Skin of body (tissue), 2 donors: Measurements from ENCODE around the gene SPDYE4. TPM values are rescaled to one million over a fixed set of nuclear protein-coding genes. Genes with fewer than 3 reads are reported as not detected.
"Not testable (repeated sequence)": the region's sequence is repeated elsewhere in the genome, so short reads cannot be mapped to it uniquely, and the experiment has no call there.

Experiments
- DNase-seq: peaks from one replicate; lab custom pipeline; 2025; lab: John Stamatoyannopoulos, UW
- total RNA-seq: library from RNA; depleted of rRNA; stranded (reverse); fragments of >200 nt; gene quantifications from one replicate; pipeline ENCODE4 v1.2.3, GENCODE V29; 2014

The SPDYE4 gene
- total RNA-seq, result not detected

- DNase-seq, result no peak
Observed at GRCh38 chr17:8758137-8758596, at the start of gene SPDYE4. Gene SPDYE4, minus strand, starts transcription at chr17:8758546. Its CDS starts 164 bp downstream, at chr17:8758382.

- no peak for DNase-seq
Observed at GRCh38 chr17:8806926-8807550, 48.7 kb upstream of the SPDYE4 start.

GRCh38 chr17:8806253-8806925, 48.0 kb upstream of the SPDYE4 start:
- no peak for DNase-seq

- DNase-seq, result not testable (repeated sequence)
Observed at GRCh38 chr17:8805396-8805795, 47.0 kb upstream of the SPDYE4 start.

GRCh38 chr17:8803531-8804420, 45.4 kb upstream of the SPDYE4 start:
- no peak for DNase-seq

- DNase-seq, result no peak
Observed at GRCh38 chr17:8801135-8801840, 42.9 kb upstream of the SPDYE4 start.

- DNase-seq, result no peak
Observed at GRCh38 chr17:8800656-8801055, 42.3 kb upstream of the SPDYE4 start.

GRCh38 chr17:8799570-8800212, 41.3 kb upstream of the SPDYE4 start:
- DNase-seq, result no peak

- DNase-seq, result no peak
Observed at GRCh38 chr17:8798846-8799569, 40.7 kb upstream of the SPDYE4 start, which contains the start of gene MFSD6L. Gene MFSD6L, minus strand, starts transcription at chr17:8799365. Its CDS starts 245 bp downstream, at chr17:8799120.

GRCh38 chr17:8798176-8798845, 40.0 kb upstream of the SPDYE4 start:
- DNase-seq, result no peak

GRCh38 chr17:8797621-8798175, 39.4 kb upstream of the SPDYE4 start:
- no peak for DNase-seq

GRCh38 chr17:8794636-8795035, 36.3 kb upstream of the SPDYE4 start:
- DNase-seq, result no peak

GRCh38 chr17:8793649-8794048, 35.3 kb upstream of the SPDYE4 start:
- DNase-seq, result no peak

- no peak for DNase-seq
Observed at GRCh38 chr17:8792646-8793045, 34.3 kb upstream of the SPDYE4 start.

- no peak for DNase-seq
Observed at GRCh38 chr17:8791910-8792270, 33.5 kb upstream of the SPDYE4 start.

- DNase-seq, result no peak
Observed at GRCh38 chr17:8791248-8791909, 33.0 kb upstream of the SPDYE4 start.

GRCh38 chr17:8789743-8790142, 31.4 kb upstream of the SPDYE4 start:
- no peak for DNase-seq

- no peak for DNase-seq
Observed at GRCh38 chr17:8788998-8789397, 30.7 kb upstream of the SPDYE4 start.
